ENCODE data around the gene MTMR2.

The MTMR2 gene

GRCh38 chr11:95892892-95893570 lies 30.9 kb downstream of the MTMR2 start:
- DNase-seq (ENCODE audit: low spot score): no peak
- TF ChIP-seq CTCF (IDR thresholded peaks at IDR 0.05; ENCODE audit: borderline replicate concordance, control extremely low read depth, extremely low read depth, insufficient read depth, missing control alignments): no peak
- in situ Hi-C loops (cut with MboI; ENCODE audit: low sequenced_read_pairs, unreplicated experiment): no loop called here

- DNase-seq (ENCODE audit: low spot score): no peak
- TF ChIP-seq CTCF (IDR thresholded peaks at IDR 0.05; ENCODE audit: borderline replicate concordance, control extremely low read depth, extremely low read depth, insufficient read depth, missing control alignments): no peak
- in situ Hi-C loops (cut with MboI; ENCODE audit: low sequenced_read_pairs, unreplicated experiment): no loop called here
Measured at GRCh38 chr11:95892492-95892891, 31.4 kb downstream of the MTMR2 start.

DNA sequence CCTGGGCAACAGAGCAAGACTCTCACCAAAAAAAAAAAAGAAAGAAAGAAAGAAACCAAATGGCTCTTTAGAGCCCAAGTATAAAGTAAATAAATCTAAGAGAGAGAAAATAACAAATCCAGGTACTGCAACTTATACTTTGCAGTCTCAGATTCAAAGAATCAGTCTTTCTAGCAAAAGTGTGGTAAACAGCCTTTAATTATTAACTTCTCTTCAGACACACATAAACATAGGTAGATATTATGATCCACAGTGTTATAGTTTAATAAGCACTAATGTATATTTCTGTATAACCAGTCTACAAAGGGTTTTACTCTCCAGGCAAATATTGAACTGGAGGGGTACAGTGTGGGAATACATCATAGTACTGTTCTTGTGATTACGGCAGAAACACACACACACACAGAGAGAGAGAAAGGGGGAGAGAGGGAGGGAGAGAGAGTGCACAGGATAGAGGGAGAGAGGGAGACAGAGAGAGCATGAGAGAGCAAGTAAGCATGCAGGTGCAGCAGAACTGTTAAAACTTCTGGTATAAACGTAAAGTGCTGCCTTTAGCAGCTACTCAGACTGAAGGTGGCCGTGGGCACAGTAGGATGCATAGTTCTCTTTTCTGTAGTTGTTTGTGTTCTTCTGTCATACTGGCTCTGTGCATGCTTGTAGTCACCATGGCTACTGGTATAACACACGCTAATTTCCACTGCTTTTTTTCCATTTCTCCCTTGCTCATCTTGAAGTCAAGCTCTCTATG lies 32.3 kb downstream of the MTMR2 start:
- TF ChIP-seq CTCF (IDR thresholded peaks at IDR 0.05; ENCODE audit: borderline replicate concordance, control extremely low read depth, extremely low read depth, insufficient read depth, missing control alignments): no peak
- DNase-seq (ENCODE audit: low spot score): no peak
- in situ Hi-C loops (cut with MboI; ENCODE audit: low sequenced_read_pairs, unreplicated experiment): no loop called here

DNA sequence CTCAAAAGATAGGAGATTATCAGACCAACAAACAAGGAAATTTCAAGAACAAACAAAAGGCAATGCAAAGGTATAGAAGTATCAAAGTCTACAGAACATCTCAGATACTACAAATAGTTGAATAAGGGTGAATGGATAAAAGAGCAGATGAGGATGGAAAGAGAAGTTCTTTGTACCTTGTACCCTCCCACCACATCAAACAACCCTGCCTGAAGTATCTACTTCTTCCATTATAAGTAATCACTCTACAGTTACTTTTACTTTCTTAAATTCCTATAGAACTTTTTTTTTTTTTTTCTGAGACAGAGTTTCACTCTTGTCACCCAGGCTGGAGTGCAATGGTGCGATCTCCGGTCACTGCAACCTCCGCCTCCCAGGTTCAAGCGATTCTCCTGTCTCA lies 35.1 kb downstream of the MTMR2 start:
- in situ Hi-C loops (cut with MboI; ENCODE audit: low sequenced_read_pairs, unreplicated experiment): no loop called here
- TF ChIP-seq CTCF (IDR thresholded peaks at IDR 0.05; ENCODE audit: borderline replicate concordance, control extremely low read depth, extremely low read depth, insufficient read depth, missing control alignments): no peak
- DNase-seq (ENCODE audit: low spot score): no peak

- no peak for DNase-seq (ENCODE audit: low spot score)
- in situ Hi-C loops (cut with MboI; ENCODE audit: low sequenced_read_pairs, unreplicated experiment): no loop called here
- no peak for TF ChIP-seq CTCF (IDR thresholded peaks at IDR 0.05; ENCODE audit: borderline replicate concordance, control extremely low read depth, extremely low read depth, insufficient read depth, missing control alignments)
Measured at GRCh38 chr11:95888439-95888838, 35.5 kb downstream of the MTMR2 start.

GRCh38 chr11:95886462-95886861 lies 37.4 kb downstream of the MTMR2 start:
- in situ Hi-C loops (cut with MboI; ENCODE audit: low sequenced_read_pairs, unreplicated experiment): no loop called here
- no peak for DNase-seq (ENCODE audit: low spot score)
- TF ChIP-seq CTCF (IDR thresholded peaks at IDR 0.05; ENCODE audit: borderline replicate concordance, control extremely low read depth, extremely low read depth, insufficient read depth, missing control alignments): no peak
